C4-2B (cell line): Measurements from ENCODE around the gene YIF1B.
A peak's percentile ranks its signal among the peaks of the same experiment; 100 is the strongest.
"Not testable (repeated sequence)": the region's sequence is repeated elsewhere in the genome, so short reads cannot be mapped to it uniquely, and the experiment has no call there.

Source experiments
- H3K27ac ChIP-seq: fragments of 450-650 bp; 2 replicates; pipeline ENCODE4 v1.5.1; 2017
- ZFX ChIP-seq: fragments of 450-650 bp; IDR thresholded peaks from 2 replicates; pipeline ENCODE4 v1.6.1; 2017
- TF ChIP-seq, protein P1 (sequence below): fragments of 450-650 bp; conservative IDR thresholded peaks from 2 replicates; pipeline ENCODE4 v1.5.1; 2017; ENCODE audit warnings: mild to moderate bottlenecking

The YIF1B gene

DNA sequence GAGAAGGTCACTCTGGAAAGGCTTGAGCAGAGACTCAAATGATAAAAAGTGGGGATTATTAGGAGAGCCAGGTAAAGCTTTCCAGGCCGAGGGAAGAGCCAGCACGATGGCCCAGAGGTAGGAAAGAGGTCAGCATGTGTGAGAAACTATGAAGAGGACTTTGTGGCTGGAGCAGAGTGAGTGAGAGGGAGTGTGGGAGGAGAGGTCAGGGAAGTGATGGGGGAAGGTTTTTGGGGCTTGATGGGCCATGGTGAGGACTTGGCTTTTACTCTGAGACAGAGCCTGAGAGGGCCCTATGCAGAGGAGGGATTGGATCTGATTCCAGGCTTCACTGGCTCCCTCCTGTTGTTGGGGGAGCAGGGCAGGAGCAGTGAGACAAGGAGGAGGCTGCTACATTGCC is 25.2 kb upstream of the YIF1B start:
- no peak for TF ChIP-seq ZFX
- TF ChIP-seq, protein P1, sequence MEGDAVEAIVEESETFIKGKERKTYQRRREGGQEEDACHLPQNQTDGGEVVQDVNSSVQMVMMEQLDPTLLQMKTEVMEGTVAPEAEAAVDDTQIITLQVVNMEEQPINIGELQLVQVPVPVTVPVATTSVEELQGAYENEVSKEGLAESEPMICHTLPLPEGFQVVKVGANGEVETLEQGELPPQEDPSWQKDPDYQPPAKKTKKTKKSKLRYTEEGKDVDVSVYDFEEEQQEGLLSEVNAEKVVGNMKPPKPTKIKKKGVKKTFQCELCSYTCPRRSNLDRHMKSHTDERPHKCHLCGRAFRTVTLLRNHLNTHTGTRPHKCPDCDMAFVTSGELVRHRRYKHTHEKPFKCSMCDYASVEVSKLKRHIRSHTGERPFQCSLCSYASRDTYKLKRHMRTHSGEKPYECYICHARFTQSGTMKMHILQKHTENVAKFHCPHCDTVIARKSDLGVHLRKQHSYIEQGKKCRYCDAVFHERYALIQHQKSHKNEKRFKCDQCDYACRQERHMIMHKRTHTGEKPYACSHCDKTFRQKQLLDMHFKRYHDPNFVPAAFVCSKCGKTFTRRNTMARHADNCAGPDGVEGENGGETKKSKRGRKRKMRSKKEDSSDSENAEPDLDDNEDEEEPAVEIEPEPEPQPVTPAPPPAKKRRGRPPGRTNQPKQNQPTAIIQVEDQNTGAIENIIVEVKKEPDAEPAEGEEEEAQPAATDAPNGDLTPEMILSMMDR: no peak
- H3K27ac ChIP-seq: no peak overlapping the region

DNA sequence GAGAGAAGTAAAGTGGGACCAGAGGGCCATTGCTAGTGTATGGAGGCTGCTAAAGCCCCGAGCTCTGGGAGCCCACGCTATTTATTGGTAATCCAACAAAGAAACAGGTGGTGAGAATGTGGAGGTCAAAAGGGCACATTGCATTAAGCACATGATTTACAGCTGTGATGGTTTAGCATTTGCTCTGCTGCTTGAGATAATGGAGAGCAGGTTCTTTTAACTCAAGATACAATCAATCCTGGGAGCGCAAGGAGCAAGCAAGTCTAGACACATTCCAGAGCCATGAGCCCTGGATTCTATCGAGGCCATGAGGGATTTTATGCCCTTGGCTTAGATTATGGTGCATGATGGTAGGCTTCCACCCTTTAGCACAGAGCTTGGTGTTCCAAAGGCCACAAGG is 23.3 kb upstream of the YIF1B start:
- H3K27ac ChIP-seq: not testable (repeated sequence)

DNA sequence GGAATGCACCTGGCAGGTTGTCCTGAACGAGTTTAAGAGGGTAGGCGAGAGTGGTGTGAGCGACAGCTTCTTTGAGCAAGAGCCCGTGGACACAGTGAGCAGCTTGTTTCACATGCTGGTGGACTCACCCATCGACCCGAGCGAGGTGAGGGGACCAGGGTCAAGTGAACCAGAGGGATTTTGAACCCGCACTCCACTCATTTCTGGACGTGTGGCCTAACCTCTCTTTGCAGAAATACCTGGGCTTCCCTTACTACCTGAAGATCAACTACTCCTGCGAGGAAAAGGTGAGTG is 21.6 kb upstream of the YIF1B start:
- no peak for TF ChIP-seq ZFX
- TF ChIP-seq, protein P1: no peak
- peak overlapping the region; percentile 66 for H3K27ac ChIP-seq

DNA sequence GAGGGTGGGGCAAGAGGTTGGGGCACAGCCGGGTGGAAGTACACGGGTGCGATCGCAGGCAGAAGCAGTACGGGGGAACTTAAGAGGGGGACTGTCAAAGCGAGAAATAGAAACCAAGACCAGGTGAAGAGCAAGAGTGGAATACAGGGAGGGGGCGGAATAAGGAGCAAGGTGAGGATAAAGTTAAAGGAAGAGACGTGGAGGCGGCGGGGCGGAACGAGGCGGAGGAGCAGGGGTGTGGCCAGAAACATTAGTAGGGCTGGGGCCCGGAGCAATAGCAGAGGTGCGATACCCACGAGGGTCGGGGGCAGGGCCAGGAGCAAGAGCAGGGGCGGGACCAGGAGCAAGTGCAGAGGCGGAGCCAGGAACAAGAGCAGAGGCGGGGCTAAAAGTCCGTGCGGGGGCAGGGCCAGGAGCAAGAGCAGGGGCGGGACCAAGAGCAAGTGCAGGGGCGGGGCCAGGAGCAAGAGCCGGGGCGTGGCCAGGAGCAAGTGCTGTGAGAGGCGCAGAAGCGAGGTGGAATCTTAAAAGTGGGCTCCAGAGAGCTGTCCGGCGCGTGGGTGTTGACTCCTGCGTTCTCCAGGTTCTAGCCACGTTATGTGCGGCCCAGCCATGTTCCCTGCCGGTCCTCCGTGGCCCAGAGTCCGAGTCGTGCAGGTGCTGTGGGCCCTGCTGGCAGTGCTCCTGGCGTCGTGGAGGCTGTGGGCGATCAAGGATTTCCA is 21.1 kb upstream of the YIF1B start:
- H3K27ac ChIP-seq: peak overlapping the region; percentile 66
- no peak for TF ChIP-seq ZFX
- TF ChIP-seq, protein P1: no peak

DNA sequence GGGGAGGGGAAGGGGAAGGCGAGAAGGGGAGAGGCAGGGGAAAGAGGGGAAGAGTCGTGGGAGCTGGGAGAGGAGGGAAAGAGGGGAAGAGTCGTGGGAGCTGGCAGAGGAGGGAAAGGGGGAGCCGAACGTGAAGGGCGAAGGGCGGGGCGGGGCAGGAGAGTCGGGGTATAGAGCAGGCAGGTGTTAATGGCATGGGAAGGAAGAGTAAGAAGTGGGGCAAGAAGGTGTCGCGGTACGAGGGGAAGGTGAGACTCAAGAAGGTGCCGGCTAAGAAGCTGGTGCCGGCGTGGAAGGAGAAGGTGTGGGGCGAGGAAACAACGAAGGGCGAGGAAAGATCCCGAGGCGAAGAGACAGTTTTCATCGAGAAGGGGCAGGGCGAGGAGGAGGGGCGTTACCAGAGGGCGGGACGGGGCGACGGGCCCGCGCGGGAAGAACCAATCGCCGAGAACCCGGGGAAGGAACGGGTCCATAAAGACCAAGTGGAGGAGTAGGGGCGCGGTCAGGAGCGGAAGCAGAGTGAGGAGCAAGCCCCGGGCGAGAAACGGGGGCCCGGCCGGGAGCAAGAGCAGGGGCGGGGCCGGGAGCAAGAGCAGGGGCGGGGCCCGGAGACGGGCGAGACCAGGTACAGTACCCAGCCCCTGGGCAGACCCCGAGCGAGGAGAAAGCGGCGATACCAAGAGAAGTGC is 20.3 kb upstream of the YIF1B start:
- TF ChIP-seq, protein P1: no peak
- TF ChIP-seq ZFX: no peak
- H3K27ac ChIP-seq: peak overlapping the region; percentile 66

DNA sequence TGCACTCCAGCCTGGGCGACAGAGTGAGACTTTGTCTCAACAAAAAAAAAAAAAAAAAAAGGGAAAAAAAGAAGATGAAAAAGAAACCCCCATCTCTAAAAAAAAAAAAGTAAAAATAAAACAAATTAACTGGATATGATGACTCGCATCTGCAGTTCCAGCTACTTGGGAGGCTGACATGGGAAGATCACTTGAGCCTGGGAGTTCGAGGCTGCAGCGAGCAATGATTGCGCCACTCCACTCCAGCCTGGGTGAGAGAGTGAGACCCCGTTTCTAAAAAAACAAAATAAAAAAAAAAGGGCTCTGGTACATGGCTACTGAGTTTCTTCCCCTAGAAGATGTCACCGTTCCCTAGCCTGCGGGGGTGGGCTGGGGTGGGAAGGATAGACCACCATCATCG is 17.5 kb upstream of the YIF1B start:
- no peak overlapping the region for H3K27ac ChIP-seq
- TF ChIP-seq, protein P1: no peak
- no peak for TF ChIP-seq ZFX

DNA sequence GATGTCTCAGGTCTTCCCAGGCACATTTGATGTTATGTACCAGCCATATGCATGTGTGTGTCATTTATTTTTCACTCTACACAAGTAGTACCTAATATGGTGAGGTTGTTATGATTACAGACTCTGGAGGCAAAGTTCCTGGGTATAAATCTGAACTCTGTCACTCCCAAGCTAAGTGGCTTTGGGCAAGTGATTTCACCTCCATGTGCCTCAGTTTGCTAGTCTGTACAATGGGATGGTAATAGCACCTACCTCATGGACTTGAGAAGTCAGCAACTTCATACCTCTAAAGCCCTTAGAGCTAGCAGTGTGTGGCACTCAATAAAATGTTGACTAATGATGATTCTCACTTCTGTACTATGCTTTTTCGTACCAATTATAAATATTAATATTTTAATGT is 16.0 kb upstream of the YIF1B start:
- H3K27ac ChIP-seq: no peak overlapping the region
- TF ChIP-seq, protein P1: no peak
- no peak for TF ChIP-seq ZFX

DNA sequence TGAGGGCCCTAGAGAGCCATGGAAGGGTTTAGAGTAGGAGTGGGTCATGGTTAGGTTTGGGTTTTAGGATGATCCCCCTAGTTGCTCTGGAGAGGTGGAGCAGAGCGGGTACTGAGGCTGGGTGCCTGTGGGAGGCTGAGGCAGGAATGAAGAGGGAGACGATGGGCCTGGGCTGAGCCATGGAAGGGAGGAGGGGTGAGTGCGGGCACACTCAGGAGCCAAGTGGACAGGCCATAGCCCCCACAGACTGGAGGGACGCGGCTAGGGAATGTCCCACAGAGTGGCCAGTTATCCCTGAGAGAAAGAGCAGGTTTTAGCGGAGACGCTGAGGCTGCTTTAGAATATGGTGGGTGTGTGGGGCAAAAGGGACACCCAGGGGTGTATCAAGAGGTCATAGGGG is 13.9 kb upstream of the YIF1B start:
- H3K27ac ChIP-seq: no peak overlapping the region
- TF ChIP-seq, protein P1: no peak
- TF ChIP-seq ZFX: no peak
